H1 (cell line): ENCODE results near the gene GABRG3. TPM values are rescaled to one million over a fixed set of nuclear protein-coding genes. Genes with fewer than 3 reads are reported as not detected.

Experiments
- CTCF ChIA-PET: fragments of 300-600 bp; sonication (Branson Sonifier 250); formaldehyde crosslinking; loops from one replicate; lab custom pipeline; 2021; ENCODE audit not compliant: partially characterized antibody; lab: Charles Lee
- POLR2A ChIA-PET: fragments of 300-600 bp; sonication (Branson Sonifier 250); formaldehyde crosslinking; loops from one replicate; lab custom pipeline; 2021; ENCODE audit warnings: inconsistent platforms; ENCODE audit not compliant: partially characterized antibody; lab: Charles Lee
- DNase-seq, 2 experiments: peaks; one replicate each; pipeline versions ENCODE4 v3.0.0 to v3.0.0-alpha.2; 2010 to 2022; ENCODE audit warnings: low spot score in 2 of 2, low read depth in 1 of 2, mixed read lengths in 1 of 2
- FAIRE-seq: peaks from 2 replicates; lab custom pipeline; 2011; peaks lifted over from hg19 to GRCh38; lab: Jason Lieb, UNC
- H2AFZ ChIP-seq: 2 replicates; pipeline ENCODE4 v1.8.1; 2012; ENCODE audit warnings: low read length, inconsistent platforms
- H2AK5ac ChIP-seq: 2 replicates; pipeline ENCODE4 v1.6.1; 2013; ENCODE audit warnings: low read depth, low read length
- H2BK120ac ChIP-seq: replicated peaks from 2 replicates; pipeline ENCODE3; 2013; ENCODE audit warnings: low read depth, low read length, inconsistent platforms
- H2BK12ac ChIP-seq: 2 replicates; pipeline ENCODE4 v1.6.1; 2013; ENCODE audit warnings: low read depth, low read length
- H2BK15ac ChIP-seq: 2 replicates; pipeline ENCODE4 v1.6.1; 2013; ENCODE audit warnings: low read length
- H2BK20ac ChIP-seq: 2 replicates; pipeline ENCODE4 v1.6.1; 2013; ENCODE audit warnings: low read length
- H2BK5ac ChIP-seq: 2 replicates; pipeline ENCODE4 v1.6.1; 2013; ENCODE audit warnings: low read depth, low read length
- H3K14ac ChIP-seq: 2 replicates; pipeline ENCODE4 v1.6.1; 2013; ENCODE audit warnings: inconsistent platforms; ENCODE audit not compliant: insufficient read length
- H3K18ac ChIP-seq: 2 replicates; pipeline ENCODE4 v1.6.1; 2013; ENCODE audit warnings: low read length; ENCODE audit errors: extremely low read depth
- H3K23ac ChIP-seq: 2 replicates; pipeline ENCODE4 v1.6.1; 2013; ENCODE audit warnings: inconsistent platforms; ENCODE audit not compliant: insufficient read length
- H3K23me2 ChIP-seq: 2 replicates; pipeline ENCODE4 v1.6.1; 2013; ENCODE audit warnings: low read depth, low read length
- H3K27ac ChIP-seq: 2 replicates; pipeline ENCODE4 v1.6.1; 2011; ENCODE audit warnings: low read depth, low read length, inconsistent platforms
- H3K27me3 ChIP-seq, 4 experiments: replicated peaks in 1 of 4; 1 replicate in 1 of 4; 2 replicates in 3 of 4; pipeline versions ENCODE4 v1.6.1 to v1.8.1; 2011 to 2013; ENCODE audit warnings: low read length in 3 of 4, mild to moderate bottlenecking in 3 of 4, inconsistent platforms in 2 of 4, mixed read lengths in 2 of 4, moderate library complexity in 1 of 4; ENCODE audit not compliant: control insufficient read depth in 3 of 4, insufficient read depth in 3 of 4; ENCODE audit errors: extremely low read depth in 1 of 4
- H3K36me3 ChIP-seq, 4 experiments: 2 replicates each; pipeline versions ENCODE4 v1.6.1 to v1.8.1; 2011 to 2013; ENCODE audit warnings: mild to moderate bottlenecking in 4 of 4, low read length in 3 of 4, moderate library complexity in 2 of 4, control low read depth in 1 of 4, inconsistent platforms in 1 of 4; ENCODE audit not compliant: insufficient read depth in 4 of 4, control insufficient read depth in 2 of 4
- H3K4ac ChIP-seq: replicated peaks from 2 replicates; pipeline ENCODE3; 2013; ENCODE audit warnings: low read length, low read depth, mixed read lengths, inconsistent platforms; ENCODE audit not compliant: insufficient read length
- H3K4me1 ChIP-seq, 4 experiments: replicated peaks in 1 of 4; 1 replicate in 1 of 4; 2 replicates in 3 of 4; pipeline versions ENCODE4 v1.6.1 to v1.8.1; 2011 to 2013; ENCODE audit warnings: low read length in 3 of 4, inconsistent platforms in 2 of 4, mixed read lengths in 1 of 4; ENCODE audit not compliant: insufficient read depth in 4 of 4, control insufficient read depth in 3 of 4
- H3K4me2 ChIP-seq, 2 experiments: 2 replicates each; pipeline versions ENCODE4 v1.6.1 to v1.8.1; 2011 to 2013; ENCODE audit warnings: low read depth in 2 of 2, low read length in 2 of 2, control low read depth in 1 of 2, inconsistent platforms in 1 of 2, mild to moderate bottlenecking in 1 of 2; ENCODE audit not compliant: insufficient read depth in 1 of 2
- H3K4me3 ChIP-seq, 4 experiments: fragments of 200-600, 300-600 bp in 1 of 4; sonication (generic), shearing (Covaris generic), sonication (Bioruptor Twin) in 1 of 4; 2 replicates each; pipeline versions ENCODE4 v1.5.1 to v1.8.1; 2011 to 2016; ENCODE audit warnings: low read length in 4 of 4, low read depth in 3 of 4, control low read depth in 2 of 4, inconsistent platforms in 2 of 4, mild to moderate bottlenecking in 2 of 4, mixed read lengths in 1 of 4, moderate library complexity in 1 of 4; ENCODE audit not compliant: insufficient read depth in 2 of 4; ENCODE audit errors: extremely low read depth in 1 of 4
- H3K56ac ChIP-seq: replicated peaks from 2 replicates; pipeline ENCODE3; 2013; ENCODE audit warnings: low read depth, mild to moderate bottlenecking, mixed read lengths, low read length, inconsistent platforms; ENCODE audit not compliant: insufficient read length
- H3K79me1 ChIP-seq: 2 replicates; pipeline ENCODE4 v1.6.1; 2013; ENCODE audit warnings: low read depth, low read length, control low read depth
- H3K79me2 ChIP-seq, 2 experiments: 2 replicates each; pipeline versions ENCODE4 v1.6.1 to v1.8.1; 2012 to 2013; ENCODE audit warnings: low read length in 2 of 2, mild to moderate bottlenecking in 2 of 2, inconsistent platforms in 1 of 2; ENCODE audit not compliant: insufficient read depth in 2 of 2, control insufficient read depth in 1 of 2
- H3K9ac ChIP-seq, 4 experiments: replicated peaks in 1 of 4; 1 replicate in 1 of 4; 2 replicates in 3 of 4; pipeline versions ENCODE4 v1.6.1 to v1.8.1; 2011 to 2013; ENCODE audit warnings: low read depth in 3 of 4, low read length in 3 of 4, control low read depth in 2 of 4, mild to moderate bottlenecking in 2 of 4, moderate library complexity in 2 of 4, inconsistent platforms in 1 of 4; ENCODE audit errors: extremely low read depth in 1 of 4
- H3K9me3 ChIP-seq, 2 experiments: 2 replicates each; pipeline versions ENCODE4 v1.6.1 to v1.8.1; 2012 to 2013; ENCODE audit warnings: mild to moderate bottlenecking in 2 of 2, moderate library complexity in 2 of 2, control low read depth in 1 of 2, inconsistent platforms in 1 of 2, low read depth in 1 of 2, low read length in 1 of 2, mixed read lengths in 1 of 2; ENCODE audit not compliant: insufficient read depth in 2 of 2
- H4K20me1 ChIP-seq, 2 experiments: replicated peaks in 1 of 2; 2 replicates each; pipeline versions ENCODE3 to v1.8.1; 2011 to 2013; ENCODE audit warnings: inconsistent platforms in 2 of 2, low read length in 2 of 2, mild to moderate bottlenecking in 1 of 2; ENCODE audit not compliant: insufficient read depth in 2 of 2, control insufficient read depth in 1 of 2
- H4K5ac ChIP-seq: 2 replicates; pipeline ENCODE4 v1.6.1; 2013; ENCODE audit warnings: low read length, low read depth, mixed read lengths, inconsistent platforms; ENCODE audit not compliant: insufficient read length
- H4K8ac ChIP-seq: 2 replicates; pipeline ENCODE4 v1.8.0; 2013; ENCODE audit warnings: mild to moderate bottlenecking, moderate library complexity, low read length, inconsistent platforms; ENCODE audit not compliant: insufficient read depth; ENCODE audit errors: extremely low read depth
- H4K91ac ChIP-seq: replicated peaks from 2 replicates; pipeline ENCODE3; 2013; ENCODE audit warnings: low read length, mixed read lengths, inconsistent platforms; ENCODE audit not compliant: insufficient read length
- KDM4A ChIP-seq: IDR thresholded peaks from one replicate; pipeline ENCODE4 v1.7.1; 2012; ENCODE audit warnings: low read depth, mild to moderate bottlenecking, moderate library complexity, low read length, inconsistent platforms; ENCODE audit not compliant: severe bottlenecking
- SP4 ChIP-seq: IDR thresholded peaks from 2 replicates; pipeline ENCODE4 v1.6.1; 2012; ENCODE audit warnings: low read length, inconsistent platforms
- TEAD4 ChIP-seq: IDR thresholded peaks from 2 replicates; pipeline ENCODE4 v1.6.1; 2012; ENCODE audit warnings: low read depth, low read length, inconsistent platforms, mixed read lengths
- WGBS, 2 experiments: shearing (Covaris generic) in 1 of 2; methylation state at CpG; one replicate each; pipeline versions ENCODE4 v1.1.6 to v1.1.7; 2013 to 2015; ENCODE audit warnings: low lambda C conversion rate in 2 of 2, mixed read lengths in 2 of 2, inconsistent platforms in 1 of 2, low coverage in 1 of 2, missing lambda C conversion rate in 1 of 2; ENCODE audit not compliant: insufficient replicate concordance in 2 of 2, insufficient coverage in 1 of 2, insufficient read length in 1 of 2; ENCODE audit errors: extremely low coverage in 1 of 2, missing lambda C conversion rate in 1 of 2; 5-methylcytosine and 5-hydroxymethylcytosine counted together
- polyA plus RNA-seq, 7 experiments: library from polyadenylated mRNA; depleted of rRNA in 3 of 7; stranded (reverse) in 5 of 7; unstranded in 2 of 7; fragments of >200 nt in 5 of 7; fragments of 200-250 nt in 2 of 7; gene quantifications; 1 replicate in 5 of 7; 2 replicates in 1 of 7; 4 replicates in 1 of 7; pipeline versions ENCODE4 v1.2.1 to v1.2.3, GENCODE V29; 2011 to 2013; ENCODE audit warnings: missing spikeins in 2 of 7, mixed read lengths in 2 of 7
- total RNA-seq: library from RNA; stranded (reverse); fragmentation: NEBNext Ultra II Directional; extraction: Animal tissue kit (Norgen Biotek cat#: 25700); gene quantifications from 2 replicates; pipeline ENCODE4 v1.2.1, GENCODE V29; 2021

The GABRG3 gene
- total and polyA plus RNA-seq, 2 of the 8 experiments (the other 6 are each of a cell fraction or from before 2014, with no cell fraction given): 0.17 to 0.80 TPM

GRCh38 chr15:27499719-27500118 lies 528.7 kb downstream of the GABRG3 start:
- Histone ChIP-seq H3K23me2 (no peaks in the 10 kb centered on the region; the same call in 1 of the 2 replicates), H3K27ac (no peak overlapping the region), H2BK120ac (no peak overlapping the region), H3K4me2 (no peak overlapping the region), H4K20me1 (no peaks in the 10 kb centered on the region), H3K79me2 (no peaks in the 10 kb centered on the region), H3K4me1 (peaks cover 0 to 3% (median 1%) of the 10 kb centered on the region in 4 experiments; a peak in 2 of 7 replicates), H2BK5ac (no peak overlapping the region), H3K9ac (no peak overlapping the region), H2AFZ (no peak overlapping the region), H3K14ac (no peak overlapping the region), H4K8ac (no peak overlapping the region), H4K5ac (no peak overlapping the region), H3K23ac (no peak overlapping the region), H2BK20ac (no peak overlapping the region), H3K9me3 (no peaks in the 10 kb centered on the region), H3K4ac (no peak overlapping the region), H2BK12ac (no peak overlapping the region; the same call in 1 of the 2 replicates), H3K36me3 (no peaks in the 10 kb centered on the region), H3K4me3 (no peak overlapping the region), H3K18ac (no peak overlapping the region), H2BK15ac (0 out of 2 replicates have a peak overlapping the region, but pooled peaks have one; percentile 1), H2AK5ac (no peak overlapping the region), H3K79me1 (no peaks in the 10 kb centered on the region), H3K27me3 (no peaks in the 10 kb centered on the region), H4K91ac (no peak overlapping the region), H3K56ac (no peak overlapping the region)
- ChIA-PET CTCF (interaction anchor here (0.6 to 0.9 kb wide), 3 partner anchors 14 to 141 kb away, joined by 3 read pairs; no protein-coding TSS in a partner anchor), POLR2A (no interaction called here)
- FAIRE-seq: no peak
- WGBS, 2 experiments: 76% methylated on average over 6 of the region's 6 CpGs; no CpG with 5 or more reads in 1 of the 2 experiments
- TF ChIP-seq KDM4A (no peak), SP4 (no peak), TEAD4 (no peak)
- no peak for DNase-seq
